Type B pancreatic cell (in vitro differentiated cells): Measurements from ENCODE around the gene AOC1. TPM values are rescaled to one million over a fixed set of nuclear protein-coding genes. Genes with fewer than 3 reads are reported as not detected.

ENCODE experiments used
- DNase-seq: peaks from one replicate; pipeline ENCODE4 v3.0.0; 2021; ENCODE audit warnings: mixed read lengths; ENCODE audit not compliant: unreplicated experiment; ENCODE audit errors: extremely low spot score
- H3K27ac Mint-ChIP-seq: 2 replicates; pipeline ENCODE4 v1.8.0; 2021; ENCODE audit warnings: mild to moderate bottlenecking, mixed read lengths
- H3K27me3 Mint-ChIP-seq: 2 replicates; pipeline ENCODE4 v1.8.0; 2021; ENCODE audit warnings: mixed read lengths
- H3K36me3 Mint-ChIP-seq: 2 replicates; pipeline ENCODE4 v1.8.0; 2021; ENCODE audit warnings: mixed read lengths
- H3K4me1 Mint-ChIP-seq: one replicate; pipeline ENCODE4 v1.8.0; 2021; ENCODE audit warnings: mixed read lengths; ENCODE audit not compliant: unreplicated experiment
- H3K4me3 Mint-ChIP-seq: 2 replicates; pipeline ENCODE4 v1.8.0; 2021; ENCODE audit warnings: mild to moderate bottlenecking, mixed read lengths
- H3K9me3 Mint-ChIP-seq: 2 replicates; pipeline ENCODE4 v1.8.0; 2021; ENCODE audit warnings: mixed read lengths
- total RNA-seq: library from RNA; stranded (reverse); gene quantifications from 2 replicates; pipeline ENCODE4 v1.2.1, GENCODE V29; 2021; ENCODE audit warnings: low replicate concordance
- TF ChIP-seq, protein P1 (sequence below): fragments of 200-600 bp; sonication (generic); conservative IDR thresholded peaks from 2 replicates; pipeline ENCODE4 v1.5.0; 2021; ENCODE audit warnings: antibody characterized with exemption, mild to moderate bottlenecking

Gene AOC1
- total RNA-seq, 1 donor from 2014 or later, result 21.4 TPM

GRCh38 chr7:150829426-150829825, 22.9 kb upstream of the AOC1 start:
- no peak for DNase-seq
- Mint-ChIP-seq H3K4me3 (no peak overlapping the region), H3K27ac (no peak overlapping the region), H3K27me3 (peaks cover 12% of the 10 kb centered on the region), H3K36me3 (no peaks in the 10 kb centered on the region), H3K4me1 (peaks cover 8% of the 10 kb centered on the region), H3K9me3 (no peaks in the 10 kb centered on the region)
- TF ChIP-seq, protein P1, sequence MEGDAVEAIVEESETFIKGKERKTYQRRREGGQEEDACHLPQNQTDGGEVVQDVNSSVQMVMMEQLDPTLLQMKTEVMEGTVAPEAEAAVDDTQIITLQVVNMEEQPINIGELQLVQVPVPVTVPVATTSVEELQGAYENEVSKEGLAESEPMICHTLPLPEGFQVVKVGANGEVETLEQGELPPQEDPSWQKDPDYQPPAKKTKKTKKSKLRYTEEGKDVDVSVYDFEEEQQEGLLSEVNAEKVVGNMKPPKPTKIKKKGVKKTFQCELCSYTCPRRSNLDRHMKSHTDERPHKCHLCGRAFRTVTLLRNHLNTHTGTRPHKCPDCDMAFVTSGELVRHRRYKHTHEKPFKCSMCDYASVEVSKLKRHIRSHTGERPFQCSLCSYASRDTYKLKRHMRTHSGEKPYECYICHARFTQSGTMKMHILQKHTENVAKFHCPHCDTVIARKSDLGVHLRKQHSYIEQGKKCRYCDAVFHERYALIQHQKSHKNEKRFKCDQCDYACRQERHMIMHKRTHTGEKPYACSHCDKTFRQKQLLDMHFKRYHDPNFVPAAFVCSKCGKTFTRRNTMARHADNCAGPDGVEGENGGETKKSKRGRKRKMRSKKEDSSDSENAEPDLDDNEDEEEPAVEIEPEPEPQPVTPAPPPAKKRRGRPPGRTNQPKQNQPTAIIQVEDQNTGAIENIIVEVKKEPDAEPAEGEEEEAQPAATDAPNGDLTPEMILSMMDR, result no peak

GRCh38 chr7:150830937-150831336, 21.4 kb upstream of the AOC1 start:
- no peak overlapping the region for H3K4me3 Mint-ChIP-seq
- no peaks in the 10 kb centered on the region for H3K9me3 Mint-ChIP-seq
- H3K4me1 Mint-ChIP-seq, result peaks cover 8% of the 10 kb centered on the region
- H3K36me3 Mint-ChIP-seq, result no peaks in the 10 kb centered on the region
- peak overlapping the region; percentile 65 for H3K27ac Mint-ChIP-seq
- H3K27me3 Mint-ChIP-seq, result peaks cover 12% of the 10 kb centered on the region
- DNase-seq, result no peak
- TF ChIP-seq, protein P1, result no peak

DNA sequence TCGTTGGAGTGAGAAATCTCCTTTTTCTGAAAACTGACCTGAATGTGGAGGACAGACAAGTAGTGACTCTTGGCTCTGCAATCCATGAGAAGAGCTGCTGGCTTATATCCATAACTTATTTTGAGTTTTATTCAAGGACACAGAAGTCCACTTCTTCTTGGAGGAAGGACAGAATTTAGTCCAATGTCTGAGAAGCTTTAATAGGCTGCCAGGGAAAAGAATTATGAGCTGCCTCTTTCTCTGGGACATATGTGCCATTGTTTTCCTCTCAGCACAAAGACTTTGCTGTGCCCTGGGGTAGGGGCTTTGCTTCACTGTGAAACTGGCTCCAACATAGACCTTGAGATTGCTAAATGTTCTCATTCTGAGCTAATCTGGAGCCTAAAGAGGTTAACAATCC, 20.5 kb upstream of the AOC1 start:
- TF ChIP-seq, protein P1, result no peak
- Mint-ChIP-seq H3K27ac (no peak overlapping the region), H3K4me3 (no peak overlapping the region), H3K4me1 (peaks cover 8% of the 10 kb centered on the region), H3K27me3 (peaks cover 9% of the 10 kb centered on the region), H3K36me3 (no peaks in the 10 kb centered on the region), H3K9me3 (no peaks in the 10 kb centered on the region)
- no peak for DNase-seq

DNA sequence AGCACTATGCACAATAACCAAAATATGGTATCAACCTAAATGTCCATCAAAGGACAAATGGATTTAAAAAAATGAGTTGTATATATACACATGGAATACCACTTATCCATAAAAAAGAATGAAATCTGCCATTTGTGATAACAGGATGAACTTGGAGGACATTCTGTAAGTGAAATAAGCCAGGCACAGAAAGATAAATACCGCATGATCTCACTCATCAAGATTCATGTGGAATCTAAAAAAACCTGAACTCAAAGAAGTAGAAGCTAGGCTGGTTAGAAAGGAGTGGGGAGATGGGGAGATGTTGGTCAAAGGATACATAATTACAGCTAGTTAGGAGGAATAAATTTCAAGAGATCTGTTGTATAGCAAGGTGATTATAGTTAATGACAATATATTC, 17.3 kb upstream of the AOC1 start:
- no peak for DNase-seq
- Mint-ChIP-seq H3K36me3 (no peaks in the 10 kb centered on the region), H3K27me3 (peaks cover 3% of the 10 kb centered on the region), H3K27ac (no peak overlapping the region), H3K9me3 (no peaks in the 10 kb centered on the region), H3K4me1 (peaks cover 8% of the 10 kb centered on the region), H3K4me3 (no peak overlapping the region)
- TF ChIP-seq, protein P1, result no peak

- no peak for DNase-seq
- TF ChIP-seq, protein P1, result no peak
- H3K27me3 Mint-ChIP-seq, result peaks cover 3% of the 10 kb centered on the region
- H3K4me1 Mint-ChIP-seq, result peaks cover 3% of the 10 kb centered on the region
- H3K27ac Mint-ChIP-seq, result no peak overlapping the region
- no peak overlapping the region for H3K4me3 Mint-ChIP-seq
- H3K9me3 Mint-ChIP-seq, result no peaks in the 10 kb centered on the region
- H3K36me3 Mint-ChIP-seq, result no peaks in the 10 kb centered on the region
These were observed 16.5 kb upstream of the AOC1 start for GRCh38 chr7:150835702-150836280.
